Heart left ventricle (tissue), 13 donors: ENCODE results near the gene TMEM82.

Experiments used
- CTCF ChIP-seq, 12 donors: fragments of 200-600 bp; sonication (generic) in 4 of 12; IDR thresholded peaks; one replicate each; pipeline versions ENCODE4 v1.5.0 to v1.8.0; 2018 to 2022; ENCODE audit warnings: antibody characterized with exemption in 12 of 12, mild to moderate bottlenecking in 5 of 12
- POLR2A ChIP-seq, 2 donors: fragments of 450-650 bp; IDR thresholded peaks; one replicate each; pipeline ENCODE4 v1.6.1; 2017; ENCODE audit warnings: antibody characterized with exemption in 2 of 2, mild to moderate bottlenecking in 2 of 2, moderate library complexity in 2 of 2
- donor health status: ischemic (EF 13 %, LVEDD 7.1; RV severe dilation, severe dysfunction).
- donor health status: DM: no; HTN: yes; CAD: no.
- donor health status: DM: no; HTN: no; CAD: no.
- donor health status: ischemic (EF 25% LVEDD 6.9; RV normal size, moderate dysfunction).
- donor health status: ischemic (EF 25% LVEDD 5.7; RV mildly dilated, moderate dysfunction).
- donor health status: ischemic (EF 35%, LVEDD 5.7; RV mildly dilated, moderate dysfunction).
- donor health status: nonischemic (EF 11% LVEDD 7.7; RV severe dilation, severe dysfunction).
- donor health status: DM: yes; HTN: yes; CAD: no.
- donor health status: PGD.
- donor health status: ischemic (EF 29% LVEDD 5.4; RV normal size, mild dysfunction).
- donor health status: nonischemic (EF 23%, LVEDD 6.1; RV moderate dilation, normal function).

- TF ChIP-seq CTCF (IDR thresholded peaks at IDR 0.05), result no peak
- TF ChIP-seq POLR2A (IDR thresholded peaks at IDR 0.05), result no peak
These were observed 3.7 kb upstream of the TMEM82 start for GRCh38 chr1:15738416-15739113.
